Measurements from ENCODE around the gene NAB2. TPM values are rescaled to one million over a fixed set of nuclear protein-coding genes. Genes with fewer than 3 reads are reported as not detected.

The NAB2 gene
- total and polyA plus RNA-seq, 9 of the 15 experiments (the other 6 are each of a cell fraction or from before 2014, with no cell fraction given): 0.45 to 40.9 (median 20.4) TPM

DNA sequence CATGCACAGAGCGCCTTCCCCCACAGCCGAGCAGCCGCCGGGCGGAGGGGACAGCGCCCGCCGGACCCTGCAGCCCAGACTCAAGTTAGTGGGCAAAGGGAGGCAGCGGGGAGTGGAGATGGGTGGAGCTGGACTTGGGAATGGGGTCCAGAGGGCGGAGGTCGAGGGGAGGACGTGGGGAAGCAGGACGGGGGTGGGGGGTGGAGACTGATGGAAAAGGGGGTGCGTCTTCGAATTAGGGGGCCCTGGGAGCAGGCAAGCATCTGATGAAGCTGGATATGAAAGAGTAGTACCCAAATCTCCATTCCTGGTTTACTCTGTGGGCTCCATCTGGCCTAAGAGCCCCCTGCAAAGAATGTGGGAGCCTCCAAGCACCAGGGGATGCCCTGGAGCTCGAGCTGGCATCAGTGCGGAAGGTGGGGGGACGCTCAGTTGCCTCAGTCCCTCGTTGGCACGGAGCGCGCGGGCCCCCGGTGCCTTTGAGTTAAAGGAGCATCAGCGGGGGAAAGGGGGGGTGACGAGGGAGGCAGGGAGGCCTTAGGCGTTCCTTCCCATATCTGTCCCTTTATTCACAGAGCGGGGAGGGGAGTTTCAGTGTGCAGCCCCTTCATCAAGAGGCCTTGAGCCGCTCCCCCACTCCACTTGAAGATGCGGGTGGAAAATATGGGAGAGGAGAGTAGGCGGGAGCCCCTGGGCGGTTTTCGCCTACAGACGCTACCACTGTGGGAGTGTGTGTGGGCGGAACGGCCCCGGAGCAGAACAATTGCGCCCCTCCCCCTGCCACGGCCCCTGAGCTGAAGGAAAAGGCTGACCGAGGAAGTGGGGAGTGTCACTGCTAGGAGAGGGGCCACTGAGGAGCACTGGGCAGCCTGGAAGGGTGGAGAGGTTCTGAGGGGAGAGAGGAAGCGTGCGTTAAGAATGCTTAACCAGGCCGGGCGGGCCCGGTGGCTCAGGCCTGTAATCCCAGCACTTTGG lies 644 bp downstream of the NAB2 start (continued):
- TF ChIP-seq ZNF740 (CRISPR knock-in tag; IDR thresholded peaks at IDR 0.05): peak; percentile 76
- peak in 1 of 2 experiments; percentile 20; a peak in 1 of 4 replicates for TF ChIP-seq ZNF740 (tag; IDR thresholded peaks at IDR 0.05)
- peak; percentile 63 for TF ChIP-seq ZFX (CRISPR knock-in tag; IDR thresholded peaks at IDR 0.05)
- no peak for TF ChIP-seq ZNF75A (CRISPR knock-in tag; IDR thresholded peaks at IDR 0.05)
- no peak for TF ChIP-seq ATF1 (CRISPR knock-in tag; IDR thresholded peaks at IDR 0.05)
- TF ChIP-seq ATF1 (tag; IDR thresholded peaks at IDR 0.05): peak; percentile 45; the same call in 1 of the 2 replicates
- TF ChIP-seq CTBP1 (IDR thresholded peaks at IDR 0.05; ENCODE audit: borderline replicate concordance): peak; percentile 28; the same call in 1 of the 2 replicates
- TF ChIP-seq ZNF197 (CRISPR knock-in tag; IDR thresholded peaks at IDR 0.05; ENCODE audit: low read depth): no peak
- peak; percentile 31; the same call in 1 of the 2 replicates for TF ChIP-seq CREM (IDR thresholded peaks at IDR 0.05; ENCODE audit: low read depth)
- 0 out of 2 replicates have a peak, but pooled peaks have one; percentile 22 for TF ChIP-seq KLF13 (tag; IDR thresholded peaks at IDR 0.05; ENCODE audit: borderline replicate concordance, low read depth)
- TF ChIP-seq ZNF253 (CRISPR knock-in tag; conservative IDR thresholded peaks at IDR 0.05): no peak
- TF ChIP-seq ZEB2 (IDR thresholded peaks at IDR 0.05): no peak
- TF ChIP-seq MGA (IDR thresholded peaks at IDR 0.05): no peak

All from K562 (cell line).